ENCODE measurements around the gene AKAP17A. TPM values are rescaled to one million over a fixed set of nuclear protein-coding genes. Genes with fewer than 3 reads are reported as not detected.
"Not testable (repeated sequence)": the region's sequence is repeated elsewhere in the genome, so short reads cannot be mapped to it uniquely, and the experiment has no call there.

The AKAP17A gene
- total RNA-seq, 1 donor from 2014 or later, result 30.8 TPM

DNA sequence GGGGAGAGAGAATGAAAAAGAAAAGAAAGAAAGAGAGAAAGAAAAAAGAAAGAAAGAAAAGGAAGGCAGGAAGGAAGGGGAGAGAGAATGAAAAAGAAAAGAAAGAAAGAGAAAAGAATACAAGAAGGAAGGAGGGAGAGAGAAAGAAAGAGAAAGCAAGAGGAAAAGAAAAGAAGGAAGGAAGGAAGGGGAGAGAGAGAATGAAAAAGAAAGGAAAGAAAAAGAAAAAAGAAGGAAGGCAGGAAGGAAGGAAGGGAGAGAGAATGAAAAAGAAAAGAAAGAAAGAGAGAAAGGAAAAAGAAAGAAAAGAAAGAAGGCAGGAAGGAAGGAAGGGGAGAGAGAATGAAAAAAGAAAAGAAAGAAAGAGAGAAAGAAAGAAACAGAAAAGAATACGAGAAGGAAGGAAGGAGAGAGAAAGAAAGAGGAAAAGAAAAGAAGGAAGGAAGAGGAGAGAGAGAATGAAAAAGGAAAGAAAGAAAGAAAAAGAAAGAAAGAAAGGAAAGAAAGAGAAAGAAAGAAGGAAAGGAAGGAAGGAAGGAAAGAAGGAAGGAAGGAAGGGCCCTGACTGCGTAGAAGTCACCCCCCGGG is 39.4 kb upstream of the AKAP17A start:
- Mint-ChIP-seq H3K27me3 (ENCODE audit: unreplicated experiment) (peaks cover 4% of the 10 kb centered on the region), H3K27ac (ENCODE audit: unreplicated experiment) (no peak overlapping the region), H3K4me1 (ENCODE audit: low read depth, unreplicated experiment) (no peaks in the 10 kb centered on the region), H3K36me3 (ENCODE audit: unreplicated experiment) (no peaks in the 10 kb centered on the region), H3K4me3 (ENCODE audit: unreplicated experiment) (no peak overlapping the region), H3K9me3 (ENCODE audit: unreplicated experiment) (peaks cover 6% of the 10 kb centered on the region)
- no peak for DNase-seq
- no peak for TF ChIP-seq CTCF (IDR thresholded peaks at IDR 0.05; ENCODE audit: partially characterized antibody, unreplicated experiment)

- Mint-ChIP-seq H3K27me3 (ENCODE audit: unreplicated experiment) (peaks cover 4% of the 10 kb centered on the region), H3K9me3 (ENCODE audit: unreplicated experiment) (peaks cover 6% of the 10 kb centered on the region), H3K4me3 (ENCODE audit: unreplicated experiment) (no peak overlapping the region), H3K36me3 (ENCODE audit: unreplicated experiment) (no peaks in the 10 kb centered on the region), H3K4me1 (ENCODE audit: low read depth, unreplicated experiment) (no peaks in the 10 kb centered on the region), H3K27ac (ENCODE audit: unreplicated experiment) (no peak overlapping the region)
- no peak for DNase-seq
- TF ChIP-seq CTCF (IDR thresholded peaks at IDR 0.05; ENCODE audit: partially characterized antibody, unreplicated experiment), result no peak
These were observed 36.8 kb upstream of the AKAP17A start for GRCh38 chrX:1554469-1555210.

GRCh38 chrX:1555370-1555769 is 36.0 kb upstream of the AKAP17A start:
- no peak for DNase-seq
- H3K36me3 Mint-ChIP-seq (ENCODE audit: unreplicated experiment), result no peaks in the 10 kb centered on the region
- H3K9me3 Mint-ChIP-seq (ENCODE audit: unreplicated experiment), result peaks cover 4% of the 10 kb centered on the region
- H3K27ac Mint-ChIP-seq (ENCODE audit: unreplicated experiment), result no peak overlapping the region
- TF ChIP-seq CTCF (IDR thresholded peaks at IDR 0.05; ENCODE audit: partially characterized antibody, unreplicated experiment), result no peak
- peaks cover 2% of the 10 kb centered on the region for H3K27me3 Mint-ChIP-seq (ENCODE audit: unreplicated experiment)
- no peak overlapping the region for H3K4me3 Mint-ChIP-seq (ENCODE audit: unreplicated experiment)
- no peaks in the 10 kb centered on the region for H3K4me1 Mint-ChIP-seq (ENCODE audit: low read depth, unreplicated experiment)

DNA sequence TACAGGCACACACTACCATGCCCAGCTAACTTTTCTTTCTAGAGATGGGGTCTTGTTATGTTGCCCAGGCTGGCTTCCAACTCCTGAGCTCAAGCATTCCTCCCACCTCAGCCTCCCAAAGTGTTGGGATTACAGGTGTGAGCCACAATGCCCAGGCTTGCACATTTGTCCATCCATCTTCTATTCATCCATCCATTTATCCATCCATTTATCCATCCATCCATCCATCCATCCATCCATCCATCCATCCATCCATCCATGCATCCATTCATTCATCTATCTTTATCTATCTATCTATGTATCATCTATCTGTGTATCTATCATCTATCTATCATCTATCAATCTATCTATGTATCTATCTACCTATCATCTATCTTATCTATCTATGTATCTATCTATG is 34.0 kb upstream of the AKAP17A start:
- H3K4me1 Mint-ChIP-seq (ENCODE audit: low read depth, unreplicated experiment); H3K27me3 Mint-ChIP-seq (ENCODE audit: unreplicated experiment); H3K9me3 Mint-ChIP-seq (ENCODE audit: unreplicated experiment); H3K4me3 Mint-ChIP-seq (ENCODE audit: unreplicated experiment); H3K27ac Mint-ChIP-seq (ENCODE audit: unreplicated experiment); DNase-seq; H3K36me3 Mint-ChIP-seq (ENCODE audit: unreplicated experiment): not testable (repeated sequence)

DNA sequence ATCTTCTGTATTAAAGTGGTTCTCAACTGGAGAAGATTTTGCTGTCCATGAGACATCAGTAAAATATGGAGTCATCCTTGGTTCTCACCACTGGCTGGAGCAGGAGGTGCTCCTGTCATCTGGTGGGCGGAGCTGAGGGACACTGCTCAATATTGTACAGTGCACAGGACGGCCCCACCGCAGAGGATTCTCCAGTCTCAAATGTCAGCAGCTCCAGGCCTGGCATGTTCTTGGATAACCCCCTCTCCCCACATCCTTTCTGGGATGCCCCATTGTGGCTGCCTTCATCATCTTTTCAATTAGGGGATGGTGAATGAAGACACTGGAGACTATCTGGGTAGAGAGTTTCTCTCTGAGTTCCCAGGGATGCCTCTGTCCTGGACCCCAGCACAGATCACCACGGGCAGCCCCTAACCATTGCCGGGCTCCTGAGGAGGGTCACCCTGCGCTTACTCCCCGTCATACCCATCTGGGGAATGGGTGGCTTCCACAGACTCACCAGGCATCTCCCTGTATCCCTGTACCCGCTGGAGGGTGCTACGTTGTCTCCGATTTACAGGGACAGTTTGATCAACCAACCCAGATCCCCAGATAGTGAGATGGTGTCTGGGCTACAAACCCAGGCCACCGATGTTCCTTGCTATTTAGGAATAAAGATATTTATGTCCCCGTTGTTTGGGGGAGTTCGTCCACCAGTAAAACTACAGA is 32.5 kb upstream of the AKAP17A start:
- H3K36me3 Mint-ChIP-seq (ENCODE audit: unreplicated experiment), result no peaks in the 10 kb centered on the region

More for the DNA sequence above, 32.5 kb upstream of the AKAP17A start:
- no peak for DNase-seq
- Mint-ChIP-seq H3K27me3 (ENCODE audit: unreplicated experiment) (peaks cover 2% of the 10 kb centered on the region), H3K4me1 (ENCODE audit: low read depth, unreplicated experiment) (no peaks in the 10 kb centered on the region), H3K9me3 (ENCODE audit: unreplicated experiment) (peaks cover 2% of the 10 kb centered on the region), H3K27ac (ENCODE audit: unreplicated experiment) (no peak overlapping the region), H3K4me3 (ENCODE audit: unreplicated experiment) (no peak overlapping the region)
- no peak for TF ChIP-seq CTCF (IDR thresholded peaks at IDR 0.05; ENCODE audit: partially characterized antibody, unreplicated experiment)

All from glutamatergic neuron (in vitro differentiated cells).